K562 (cell line): ENCODE results near the gene RNASET2. TPM values are rescaled to one million over a fixed set of nuclear protein-coding genes. Genes with fewer than 3 reads are reported as not detected.

ENCODE experiments used
- BCOR ChIP-seq: fragments of 450-650 bp; IDR thresholded peaks from 2 replicates; pipeline ENCODE4 v1.6.1; 2016
- BRCA1 ChIP-seq, 2 experiments: fragments of 450-650 bp in 1 of 2; sonication (generic) in 1 of 2; formaldehyde crosslinking in 1 of 2; IDR thresholded peaks; 2 replicates each; pipeline versions ENCODE4 v1.5.0 to v1.6.1; 2017 to 2020; ENCODE audit warnings: mild to moderate bottlenecking in 1 of 2, missing genetic modification reagents in 1 of 2
- HNRNPL ChIP-seq: fragments of 200-400 bp; formaldehyde crosslinking; IDR thresholded peaks from 2 replicates; pipeline ENCODE4 v1.6.1; 2017; ENCODE audit warnings: low read depth, mild to moderate bottlenecking, low read length
- NR3C1 ChIP-seq: sonication (generic); formaldehyde crosslinking; IDR thresholded peaks from 2 replicates; pipeline ENCODE4 v1.8.1; 2022; ENCODE audit warnings: missing genetic modification reagents
- RBBP5 ChIP-seq: fragments of 200-600 bp; sonication (generic); IDR thresholded peaks from 2 replicates; pipeline ENCODE4 v1.6.1; 2012; ENCODE audit warnings: borderline replicate concordance, mild to moderate bottlenecking, low read length, control low read depth, inconsistent platforms; ENCODE audit not compliant: insufficient read depth, poor library complexity, severe bottlenecking
- ZNF561 ChIP-seq: fragments of 450-650 bp; formaldehyde crosslinking; conservative IDR thresholded peaks from 2 replicates; pipeline ENCODE4 v1.4.0; 2020; ENCODE audit warnings: mild to moderate bottlenecking, moderate library complexity
- polyA plus RNA-seq, 8 experiments: library from polyadenylated mRNA; depleted of rRNA in 4 of 8; stranded (reverse) in 5 of 8; unstranded in 3 of 8; fragments of >200 nt; fragmentation: Nextera tagmentation in 2 of 8; fragmentation: Illumina TruSeq in 1 of 8; extraction: Ambion mirVana in 2 of 8; extraction: Trizol in 1 of 8; gene quantifications; 2 replicates each; pipeline versions ENCODE4 v1.2.1 to v1.2.3, GENCODE V29; 2011 to 2014; ENCODE audit warnings: inconsistent platforms in 1 of 8, missing spikeins in 1 of 8
- total RNA-seq, 7 experiments: library from RNA; depleted of rRNA in 6 of 7; stranded (reverse); fragments of >200 nt in 6 of 7; fragmentation: Illumina TruSeq in 2 of 7; extraction: Trizol in 2 of 7; gene quantifications; 2 replicates each; pipeline versions ENCODE4 v1.2.1 to v1.2.3, GENCODE V29; 2011 to 2021; ENCODE audit warnings: low replicate concordance in 1 of 7
- TF ChIP-seq, protein P1 (sequence below), 2 experiments: IDR thresholded peaks; 2 replicates each; pipeline ENCODE4 v1.6.1; 2012; ENCODE audit warnings: improper control_type of control experiment in 2 of 2, low read depth in 2 of 2, low read length in 2 of 2, borderline replicate concordance in 1 of 2
- TF ChIP-seq, protein P2 (sequence below): IDR thresholded peaks from 2 replicates; pipeline ENCODE4 v1.6.1; 2011; ENCODE audit warnings: borderline replicate concordance, low read depth, mild to moderate bottlenecking, moderate library complexity, low read length; ENCODE audit not compliant: insufficient read depth, poor library complexity, severe bottlenecking
- TF ChIP-seq, protein P3 (sequence below), 2 experiments: IDR thresholded peaks; 2 replicates each; pipeline ENCODE4 v1.6.1; 2011; ENCODE audit warnings: borderline replicate concordance in 1 of 2, control low read depth in 1 of 2, low read depth in 1 of 2, low read length in 1 of 2, mild to moderate bottlenecking in 1 of 2, mixed read lengths in 1 of 2, moderate library complexity in 1 of 2; ENCODE audit not compliant: insufficient read depth in 1 of 2, insufficient read length in 1 of 2, poor library complexity in 1 of 2, severe bottlenecking in 1 of 2; ENCODE audit errors: extremely low read depth in 1 of 2
- TF ChIP-seq, protein P4 (sequence below): sonication (generic); formaldehyde crosslinking; IDR thresholded peaks from 2 replicates; pipeline ENCODE4 v1.8.1; 2023; ENCODE audit warnings: missing genetic modification reagents, mild to moderate bottlenecking, borderline replicate concordance
- TF ChIP-seq, protein P5 (sequence below), 2 experiments: fragments of 450-650 bp; IDR thresholded peaks; 2 replicates each; pipeline ENCODE4 v1.6.1; 2016

The RNASET2 gene
- total and polyA plus RNA-seq, 9 of the 15 experiments (the other 6 are each of a cell fraction or from before 2014, with no cell fraction given): 7.4 to 141 (median 91.3) TPM

DNA sequence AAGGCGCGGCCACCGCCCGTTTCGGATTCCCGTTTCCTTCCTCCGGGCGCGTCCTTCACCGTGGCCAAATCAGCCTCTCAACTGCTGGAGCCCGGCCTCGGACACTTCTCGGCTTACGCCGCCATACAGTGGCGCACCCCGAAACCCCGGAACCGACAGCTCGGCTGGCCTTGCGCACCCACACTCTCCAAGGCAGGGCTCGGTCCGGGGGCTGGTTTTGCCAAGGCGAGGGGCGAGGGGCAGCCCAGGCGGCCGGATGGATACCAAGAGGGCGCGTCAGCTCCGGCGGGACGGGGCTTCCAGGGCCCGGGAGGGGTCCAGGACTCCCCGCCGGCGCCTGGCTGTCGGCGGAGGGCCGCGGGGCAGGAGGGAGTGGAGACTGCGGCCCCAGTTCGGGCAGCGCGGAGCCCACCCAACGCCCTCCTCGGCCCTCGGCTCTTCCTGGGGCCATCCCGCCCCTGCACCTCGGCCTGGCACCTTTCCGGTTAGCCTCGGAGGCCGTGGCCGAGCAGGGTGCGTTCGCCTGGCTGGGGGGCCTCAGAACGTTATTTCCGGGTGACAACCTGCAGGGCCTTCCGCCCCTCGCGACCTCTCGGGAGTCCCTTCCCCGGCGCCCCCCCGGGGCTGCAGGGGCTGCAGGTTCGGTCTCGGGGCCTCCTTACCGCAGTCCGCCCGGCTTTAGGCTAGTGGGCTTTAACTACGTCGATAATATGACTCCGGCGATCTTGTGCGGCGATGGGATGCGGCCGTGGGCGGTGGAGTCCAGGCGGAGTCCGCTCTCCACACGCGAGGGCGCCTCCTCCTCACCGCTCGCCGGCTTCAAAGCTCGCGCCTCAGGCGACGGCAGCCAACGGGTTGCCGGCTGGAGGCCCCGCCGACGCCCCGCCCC lies 42.1 kb upstream of the RNASET2 start (continued):
- TF ChIP-seq, protein P1, sequence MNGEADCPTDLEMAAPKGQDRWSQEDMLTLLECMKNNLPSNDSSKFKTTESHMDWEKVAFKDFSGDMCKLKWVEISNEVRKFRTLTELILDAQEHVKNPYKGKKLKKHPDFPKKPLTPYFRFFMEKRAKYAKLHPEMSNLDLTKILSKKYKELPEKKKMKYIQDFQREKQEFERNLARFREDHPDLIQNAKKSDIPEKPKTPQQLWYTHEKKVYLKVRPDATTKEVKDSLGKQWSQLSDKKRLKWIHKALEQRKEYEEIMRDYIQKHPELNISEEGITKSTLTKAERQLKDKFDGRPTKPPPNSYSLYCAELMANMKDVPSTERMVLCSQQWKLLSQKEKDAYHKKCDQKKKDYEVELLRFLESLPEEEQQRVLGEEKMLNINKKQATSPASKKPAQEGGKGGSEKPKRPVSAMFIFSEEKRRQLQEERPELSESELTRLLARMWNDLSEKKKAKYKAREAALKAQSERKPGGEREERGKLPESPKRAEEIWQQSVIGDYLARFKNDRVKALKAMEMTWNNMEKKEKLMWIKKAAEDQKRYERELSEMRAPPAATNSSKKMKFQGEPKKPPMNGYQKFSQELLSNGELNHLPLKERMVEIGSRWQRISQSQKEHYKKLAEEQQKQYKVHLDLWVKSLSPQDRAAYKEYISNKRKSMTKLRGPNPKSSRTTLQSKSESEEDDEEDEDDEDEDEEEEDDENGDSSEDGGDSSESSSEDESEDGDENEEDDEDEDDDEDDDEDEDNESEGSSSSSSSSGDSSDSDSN (IDR thresholded peaks at IDR 0.05; ENCODE audit: borderline replicate concordance in 1 of 2, low read depth in 2 of 2, low read length in 2 of 2): peak in 1 of 2 experiments; percentile 84; a peak in 3 of 4 replicates
- TF ChIP-seq ZNF561 (CRISPR knock-in tag) (no peak), HNRNPL (no peak), BRCA1 (IDR thresholded peaks at IDR 0.05) (no peak), BRCA1 (CRISPR knock-in tag; IDR thresholded peaks at IDR 0.05) (0 out of 2 replicates have a peak, but pooled peaks have one; percentile 38), NR3C1 (CRISPR knock-in tag) (peak; percentile 81), RBBP5 (no peak), BCOR (0 out of 2 replicates have a peak, but pooled peaks have one; percentile 12)
- TF ChIP-seq, protein P2, sequence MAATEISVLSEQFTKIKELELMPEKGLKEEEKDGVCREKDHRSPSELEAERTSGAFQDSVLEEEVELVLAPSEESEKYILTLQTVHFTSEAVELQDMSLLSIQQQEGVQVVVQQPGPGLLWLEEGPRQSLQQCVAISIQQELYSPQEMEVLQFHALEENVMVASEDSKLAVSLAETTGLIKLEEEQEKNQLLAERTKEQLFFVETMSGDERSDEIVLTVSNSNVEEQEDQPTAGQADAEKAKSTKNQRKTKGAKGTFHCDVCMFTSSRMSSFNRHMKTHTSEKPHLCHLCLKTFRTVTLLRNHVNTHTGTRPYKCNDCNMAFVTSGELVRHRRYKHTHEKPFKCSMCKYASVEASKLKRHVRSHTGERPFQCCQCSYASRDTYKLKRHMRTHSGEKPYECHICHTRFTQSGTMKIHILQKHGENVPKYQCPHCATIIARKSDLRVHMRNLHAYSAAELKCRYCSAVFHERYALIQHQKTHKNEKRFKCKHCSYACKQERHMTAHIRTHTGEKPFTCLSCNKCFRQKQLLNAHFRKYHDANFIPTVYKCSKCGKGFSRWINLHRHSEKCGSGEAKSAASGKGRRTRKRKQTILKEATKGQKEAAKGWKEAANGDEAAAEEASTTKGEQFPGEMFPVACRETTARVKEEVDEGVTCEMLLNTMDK: peak; percentile 14
- TF ChIP-seq, protein P3, sequence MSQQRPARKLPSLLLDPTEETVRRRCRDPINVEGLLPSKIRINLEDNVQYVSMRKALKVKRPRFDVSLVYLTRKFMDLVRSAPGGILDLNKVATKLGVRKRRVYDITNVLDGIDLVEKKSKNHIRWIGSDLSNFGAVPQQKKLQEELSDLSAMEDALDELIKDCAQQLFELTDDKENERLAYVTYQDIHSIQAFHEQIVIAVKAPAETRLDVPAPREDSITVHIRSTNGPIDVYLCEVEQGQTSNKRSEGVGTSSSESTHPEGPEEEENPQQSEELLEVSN (IDR thresholded peaks at IDR 0.05; ENCODE audit: borderline replicate concordance in 1 of 2, extremely low read depth in 1 of 2, insufficient read depth in 1 of 2, insufficient read length in 1 of 2, low read depth in 1 of 2, low read length in 1 of 2, poor library complexity in 1 of 2, severe bottlenecking in 1 of 2): peak; percentile 72 to 90
- TF ChIP-seq, protein P4, sequence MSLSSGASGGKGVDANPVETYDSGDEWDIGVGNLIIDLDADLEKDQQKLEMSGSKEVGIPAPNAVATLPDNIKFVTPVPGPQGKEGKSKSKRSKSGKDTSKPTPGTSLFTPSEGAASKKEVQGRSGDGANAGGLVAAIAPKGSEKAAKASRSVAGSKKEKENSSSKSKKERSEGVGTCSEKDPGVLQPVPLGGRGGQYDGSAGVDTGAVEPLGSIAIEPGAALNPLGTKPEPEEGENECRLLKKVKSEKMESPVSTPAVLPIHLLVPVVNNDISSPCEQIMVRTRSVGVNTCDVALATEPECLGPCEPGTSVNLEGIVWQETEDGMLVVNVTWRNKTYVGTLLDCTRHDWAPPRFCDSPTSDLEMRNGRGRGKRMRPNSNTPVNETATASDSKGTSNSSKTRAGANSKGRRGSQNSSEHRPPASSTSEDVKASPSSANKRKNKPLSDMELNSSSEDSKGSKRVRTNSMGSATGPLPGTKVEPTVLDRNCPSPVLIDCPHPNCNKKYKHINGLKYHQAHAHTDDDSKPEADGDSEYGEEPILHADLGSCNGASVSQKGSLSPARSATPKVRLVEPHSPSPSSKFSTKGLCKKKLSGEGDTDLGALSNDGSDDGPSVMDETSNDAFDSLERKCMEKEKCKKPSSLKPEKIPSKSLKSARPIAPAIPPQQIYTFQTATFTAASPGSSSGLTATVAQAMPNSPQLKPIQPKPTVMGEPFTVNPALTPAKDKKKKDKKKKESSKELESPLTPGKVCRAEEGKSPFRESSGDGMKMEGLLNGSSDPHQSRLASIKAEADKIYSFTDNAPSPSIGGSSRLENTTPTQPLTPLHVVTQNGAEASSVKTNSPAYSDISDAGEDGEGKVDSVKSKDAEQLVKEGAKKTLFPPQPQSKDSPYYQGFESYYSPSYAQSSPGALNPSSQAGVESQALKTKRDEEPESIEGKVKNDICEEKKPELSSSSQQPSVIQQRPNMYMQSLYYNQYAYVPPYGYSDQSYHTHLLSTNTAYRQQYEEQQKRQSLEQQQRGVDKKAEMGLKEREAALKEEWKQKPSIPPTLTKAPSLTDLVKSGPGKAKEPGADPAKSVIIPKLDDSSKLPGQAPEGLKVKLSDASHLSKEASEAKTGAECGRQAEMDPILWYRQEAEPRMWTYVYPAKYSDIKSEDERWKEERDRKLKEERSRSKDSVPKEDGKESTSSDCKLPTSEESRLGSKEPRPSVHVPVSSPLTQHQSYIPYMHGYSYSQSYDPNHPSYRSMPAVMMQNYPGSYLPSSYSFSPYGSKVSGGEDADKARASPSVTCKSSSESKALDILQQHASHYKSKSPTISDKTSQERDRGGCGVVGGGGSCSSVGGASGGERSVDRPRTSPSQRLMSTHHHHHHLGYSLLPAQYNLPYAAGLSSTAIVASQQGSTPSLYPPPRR: 0 out of 2 replicates have a peak, but pooled peaks have one; percentile 3
- TF ChIP-seq, protein P5, sequence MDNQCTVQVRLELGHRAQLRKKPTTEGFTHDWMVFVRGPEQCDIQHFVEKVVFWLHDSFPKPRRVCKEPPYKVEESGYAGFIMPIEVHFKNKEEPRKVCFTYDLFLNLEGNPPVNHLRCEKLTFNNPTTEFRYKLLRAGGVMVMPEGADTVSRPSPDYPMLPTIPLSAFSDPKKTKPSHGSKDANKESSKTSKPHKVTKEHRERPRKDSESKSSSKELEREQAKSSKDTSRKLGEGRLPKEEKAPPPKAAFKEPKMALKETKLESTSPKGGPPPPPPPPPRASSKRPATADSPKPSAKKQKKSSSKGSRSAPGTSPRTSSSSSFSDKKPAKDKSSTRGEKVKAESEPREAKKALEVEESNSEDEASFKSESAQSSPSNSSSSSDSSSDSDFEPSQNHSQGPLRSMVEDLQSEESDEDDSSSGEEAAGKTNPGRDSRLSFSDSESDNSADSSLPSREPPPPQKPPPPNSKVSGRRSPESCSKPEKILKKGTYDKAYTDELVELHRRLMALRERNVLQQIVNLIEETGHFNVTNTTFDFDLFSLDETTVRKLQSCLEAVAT (IDR thresholded peaks at IDR 0.05): peak in 1 of 2 experiments; percentile 49; a peak in 1 of 4 replicates
